Spinal cord (tissue), 10 donors: ENCODE data around the gene CFHR1. TPM values are rescaled to one million over a fixed set of nuclear protein-coding genes. Genes with fewer than 3 reads are reported as not detected.
"Not testable (repeated sequence)": the region's sequence is repeated elsewhere in the genome, so short reads cannot be mapped to it uniquely, and the experiment has no call there.

Source experiments
- DNase-seq, 6 donors: peaks; one replicate each; pipeline versions ENCODE4 v3.0.0 to v3.0.0-alpha.2; 2013 to 2015; ENCODE audit warnings: low spot score in 6 of 6, low read depth in 4 of 6
- H3K27ac ChIP-seq: one replicate; pipeline ENCODE4 v1.5.1; 2013; ENCODE audit warnings: low read depth, low read length, control low read depth
- H3K27me3 ChIP-seq: one replicate; pipeline ENCODE4 v1.6.1; 2013; ENCODE audit warnings: low read length; ENCODE audit not compliant: control insufficient read depth, insufficient read depth
- H3K36me3 ChIP-seq: one replicate; pipeline ENCODE4 v1.6.1; 2013; ENCODE audit warnings: low read length; ENCODE audit not compliant: control insufficient read depth, insufficient read depth
- H3K4me1 ChIP-seq: one replicate; pipeline ENCODE4 v1.6.1; 2013; ENCODE audit warnings: low read length; ENCODE audit not compliant: control insufficient read depth, insufficient read depth
- H3K4me3 ChIP-seq: one replicate; pipeline ENCODE4 v1.5.1; 2013; ENCODE audit warnings: low read depth, low read length, control low read depth
- H3K9me3 ChIP-seq: one replicate; pipeline ENCODE4 v1.6.1; 2013; ENCODE audit warnings: low read length; ENCODE audit not compliant: control insufficient read depth, insufficient read depth
- WGBS: methylation state at CpG from one replicate; pipeline ENCODE4 v1.1.5; 2013; ENCODE audit warnings: missing lambda C conversion rate; ENCODE audit not compliant: insufficient coverage; 5-methylcytosine and 5-hydroxymethylcytosine counted together
- long read RNA-seq, 4 donors: transcript quantifications; one replicate each; lab custom pipeline, GENCODE V29; 2026
- polyA plus RNA-seq, 2 donors: library from polyadenylated mRNA; unstranded; fragments of 120-200 nt; gene quantifications; one replicate each; pipeline ENCODE4 v1.2.1, GENCODE V29; 2013; ENCODE audit not compliant: insufficient read length in 2 of 2
- total RNA-seq, 2 donors: library from RNA; depleted of rRNA in 1 of 2; stranded (reverse); fragments of 120-200 nt in 1 of 2; fragments of >200 nt in 1 of 2; gene quantifications; one replicate each; pipeline versions ENCODE4 v1.2.3 to v1.2.4, GENCODE V29; 2013 to 2014
- donor health status: healthy.

The CFHR1 gene
- total RNA-seq = under 1 TPM; 0.83 to 0.89 TPM
- polyA plus RNA-seq = 1 to 10 TPM; 2.1 to 6.1 TPM
- long read RNA-seq, donor 1 = 0 reads
- long read RNA-seq, donor 2 = 0 reads
- long read RNA-seq, donor 3 = 0 reads
- long read RNA-seq, donor 4, partial matches to known transcripts = 14 of 14 reads
- long read RNA-seq, donor 4, other reads (novel, unspliced or antisense) = 0 of 14 reads

DNA sequence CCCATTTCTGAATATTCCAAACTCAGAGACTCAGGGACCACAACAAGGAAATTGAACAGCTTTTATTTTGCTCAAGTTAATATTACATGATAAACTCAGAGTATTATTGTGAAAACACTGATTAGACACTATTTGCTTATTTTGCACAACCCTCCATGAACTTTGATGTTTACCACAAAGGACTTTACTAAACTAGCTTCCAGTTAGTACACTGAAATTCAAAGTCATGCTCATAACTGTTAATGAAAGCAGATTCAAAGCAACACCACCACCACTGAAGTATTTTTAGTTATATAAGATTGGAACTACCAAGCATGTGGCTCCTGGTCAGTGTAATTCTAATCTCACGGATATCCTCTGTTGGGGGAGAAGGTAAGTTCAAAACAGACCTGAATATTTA is at the start of gene CFHR1:
Gene CFHR1, plus strand, starts transcription at position 201 of the 400 bp plus-strand sequence. Its CDS starts 114 bp downstream, at position 315.
- H3K27ac ChIP-seq, H3K36me3 ChIP-seq, DNase-seq, H3K9me3 ChIP-seq, H3K27me3 ChIP-seq, H3K4me3 ChIP-seq, H3K4me1 ChIP-seq: not testable (repeated sequence)
- WGBS = no CpG with 5 or more reads among the region's 1 CpG

DNA sequence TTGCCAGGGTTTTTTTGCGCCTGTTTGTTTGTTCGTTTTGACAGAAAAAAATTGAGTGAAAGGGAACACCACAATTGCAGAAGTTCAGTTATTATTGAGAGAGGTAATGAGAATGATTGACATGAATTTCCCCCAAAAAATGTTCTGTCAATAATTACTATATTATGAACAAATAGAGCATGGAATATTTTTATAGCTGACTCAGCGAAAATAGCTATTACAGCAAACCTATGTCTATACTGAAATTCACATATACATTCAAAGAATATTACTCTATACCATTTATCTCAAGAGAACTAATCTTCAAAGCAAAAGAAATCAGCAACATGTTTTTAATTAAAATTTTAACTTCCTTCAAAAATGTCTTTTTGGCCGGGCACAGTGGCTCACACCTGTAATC is 49.7 kb upstream of the CFHR1 start:
- not testable (repeated sequence) for H3K36me3 ChIP-seq, H3K9me3 ChIP-seq, H3K4me3 ChIP-seq, DNase-seq, H3K4me1 ChIP-seq, H3K27me3 ChIP-seq, H3K27ac ChIP-seq
- 100% methylated on average over 1 of the region's 4 CpGs for whole genome bisulfite sequencing

DNA sequence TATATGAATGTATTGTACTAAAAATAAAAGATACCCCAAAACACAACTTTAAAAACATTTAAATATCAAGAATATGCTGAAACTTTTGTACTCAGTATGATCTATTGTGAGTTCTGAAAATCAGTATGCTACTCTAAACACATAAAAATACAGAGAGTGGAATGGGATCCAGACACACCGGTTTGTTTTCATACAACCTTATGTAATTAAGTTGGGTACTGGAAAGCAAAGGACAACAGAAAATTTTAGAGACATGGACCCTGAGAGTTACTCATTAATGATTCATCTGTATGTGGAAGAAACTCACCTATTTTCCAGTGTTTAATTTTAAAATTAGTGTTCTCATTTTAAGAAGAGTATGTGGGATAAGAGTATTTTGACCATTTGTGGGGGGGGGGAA is 45.8 kb upstream of the CFHR1 start:
- no peak for DNase-seq
- no peaks in the 10 kb centered on the region for H3K4me1 ChIP-seq
- H3K27me3 ChIP-seq = no peaks in the 10 kb centered on the region
- H3K4me3 ChIP-seq = no peak overlapping the region
- no peaks in the 10 kb centered on the region for H3K9me3 ChIP-seq
- no CpG with 5 or more reads among the region's 1 CpG for WGBS
- no peaks in the 10 kb centered on the region for H3K36me3 ChIP-seq
- H3K27ac ChIP-seq = no peak overlapping the region

GRCh38 chr1:196774175-196774574 is 45.4 kb upstream of the CFHR1 start:
- Histone ChIP-seq H3K4me1 (no peaks in the 10 kb centered on the region), H3K27ac (no peak overlapping the region), H3K4me3 (no peak overlapping the region), H3K36me3 (no peaks in the 10 kb centered on the region), H3K27me3 (no peaks in the 10 kb centered on the region), H3K9me3 (no peaks in the 10 kb centered on the region)
- WGBS = no CpG with 5 or more reads among the region's 2 CpGs
- no peak for DNase-seq

GRCh38 chr1:196774603-196775002 is 44.9 kb upstream of the CFHR1 start, which contains the start of gene CFHR3:
Gene CFHR3 (plus strand): TSS chr1:196774840. CDS start chr1:196774887, 47 bp downstream.
- no peaks in the 10 kb centered on the region for H3K9me3 ChIP-seq
- H3K4me3 ChIP-seq = no peak within 1 kb of the TSS
- no peak within 1 kb of the TSS for H3K27ac ChIP-seq
- no peaks in the 10 kb centered on the region for H3K4me1 ChIP-seq
- no peaks in the 10 kb centered on the region for H3K36me3 ChIP-seq
- no peak for DNase-seq
- H3K27me3 ChIP-seq = no peaks in the 10 kb centered on the region

DNA sequence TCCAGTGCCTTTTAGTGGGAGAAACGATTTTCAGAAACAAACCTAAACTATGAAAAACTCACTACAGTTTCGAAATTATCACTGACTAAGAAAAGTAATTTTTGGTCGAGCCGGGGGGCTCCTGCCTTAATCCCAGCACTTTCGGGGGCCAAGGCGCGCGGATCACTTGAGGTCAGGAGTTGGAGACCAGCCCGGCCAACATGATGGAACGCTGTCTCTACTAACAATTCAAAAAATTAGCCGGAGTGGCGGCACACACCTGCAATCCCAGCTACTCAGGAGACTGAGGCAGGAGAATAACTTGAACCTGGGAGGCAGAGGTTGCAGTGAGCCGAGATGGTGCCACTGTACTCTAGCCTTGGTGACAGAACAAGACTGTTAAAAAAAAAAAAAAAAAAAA is 41.9 kb upstream of the CFHR1 start:
- DNase-seq = no peak
- WGBS = 98% methylated on average over 7 of the region's 13 CpGs
- Histone ChIP-seq H3K36me3 (no peaks in the 10 kb centered on the region), H3K9me3 (no peaks in the 10 kb centered on the region), H3K27ac (no peak overlapping the region), H3K4me1 (no peaks in the 10 kb centered on the region), H3K27me3 (no peaks in the 10 kb centered on the region), H3K4me3 (no peak overlapping the region)

- WGBS = no CpG with 5 or more reads among the region's 1 CpG
- H3K27me3 ChIP-seq = no peaks in the 10 kb centered on the region
- H3K9me3 ChIP-seq = no peaks in the 10 kb centered on the region
- no peak overlapping the region for H3K4me3 ChIP-seq
- no peak overlapping the region for H3K27ac ChIP-seq
- no peaks in the 10 kb centered on the region for H3K4me1 ChIP-seq
- no peaks in the 10 kb centered on the region for H3K36me3 ChIP-seq
- DNase-seq = no peak
Measured at GRCh38 chr1:196779093-196779492, 40.4 kb upstream of the CFHR1 start.

GRCh38 chr1:196791252-196791651 is 28.3 kb upstream of the CFHR1 start:
- not testable (repeated sequence) for H3K9me3 ChIP-seq, H3K27ac ChIP-seq, H3K4me1 ChIP-seq, H3K27me3 ChIP-seq, DNase-seq, H3K36me3 ChIP-seq, H3K4me3 ChIP-seq
- no CpG with 5 or more reads among the region's 1 CpG for WGBS

DNA sequence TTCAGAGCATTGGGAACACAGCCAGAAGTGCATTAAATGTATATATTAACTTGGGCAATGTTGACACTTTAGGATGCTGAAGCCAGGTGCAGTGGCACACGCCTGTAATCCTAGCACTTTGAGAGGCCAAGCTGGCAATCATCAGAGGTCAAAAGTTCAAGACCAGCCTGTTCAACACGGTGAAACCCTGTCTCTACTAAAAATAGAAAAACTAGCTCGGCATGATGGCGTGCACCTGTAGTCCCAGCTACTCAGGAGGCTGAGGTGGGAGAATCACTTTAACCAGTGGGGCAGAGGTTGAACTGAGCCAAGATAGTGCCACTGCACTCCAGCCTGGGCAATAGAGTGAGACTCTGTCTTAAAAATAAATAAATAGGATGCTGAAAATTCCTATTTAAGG is 25.4 kb upstream of the CFHR1 start:
- H3K4me3 ChIP-seq, H3K9me3 ChIP-seq, H3K36me3 ChIP-seq, H3K27me3 ChIP-seq, H3K27ac ChIP-seq, H3K4me1 ChIP-seq: not testable (repeated sequence)
- peak in 1 of 6 donors; percentile 24 for DNase-seq
- 100% methylated on average over 1 of the region's 4 CpGs for WGBS

- H3K36me3 ChIP-seq = no peaks in the 10 kb centered on the region
- H3K4me1 ChIP-seq = no peaks in the 10 kb centered on the region
- no peaks in the 10 kb centered on the region for H3K9me3 ChIP-seq
- no peak for DNase-seq
- no peak overlapping the region for H3K4me3 ChIP-seq
- H3K27me3 ChIP-seq = no peaks in the 10 kb centered on the region
- WGBS = no CpG with 5 or more reads among the region's 2 CpGs
- no peak overlapping the region for H3K27ac ChIP-seq
Measured at GRCh38 chr1:196797891-196798290, 21.6 kb upstream of the CFHR1 start.
